ENCODE results near the gene EDIL3. TPM values are rescaled to one million over a fixed set of nuclear protein-coding genes. Genes with fewer than 3 reads are reported as not detected.
"Not testable (repeated sequence)": the region's sequence is repeated elsewhere in the genome, so short reads cannot be mapped to it uniquely, and the experiment has no call there.

EDIL3 gene
- total and polyA plus RNA-seq, 7 donors = 3.5 to 57.3 (median 37.1) TPM

DNA sequence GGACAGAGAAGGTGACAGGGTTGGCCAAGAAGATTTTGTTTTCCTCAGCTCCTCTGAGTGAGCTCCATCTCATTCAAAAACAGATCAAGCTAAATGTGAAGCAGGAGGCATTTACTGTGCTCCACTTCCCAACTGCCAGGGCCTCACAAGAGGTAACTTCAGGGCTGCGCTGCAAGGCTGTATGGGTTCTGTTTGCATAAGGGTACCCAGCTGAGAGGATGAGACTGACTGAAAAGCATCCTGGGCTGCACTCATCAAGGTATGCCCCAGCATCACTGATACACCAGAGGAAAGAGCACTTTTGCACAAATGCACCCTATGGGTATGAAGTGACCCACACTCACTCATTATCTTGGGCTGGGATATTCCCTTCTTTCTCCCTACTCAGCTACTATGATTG lies 347.8 kb downstream of the EDIL3 start:
- Histone ChIP-seq H3K4me1 (no peaks in the 10 kb centered on the region), H3K27me3 (no peaks in the 10 kb centered on the region), H3K27ac (no peak overlapping the region), H3K9me3 (no peaks in the 10 kb centered on the region), H3K4me3 (no peak overlapping the region), H3K36me3 (no peaks in the 10 kb centered on the region)
- 96 to 97% methylated on average over 1 of the region's 1 CpG for WGBS, 2 donors
- TF ChIP-seq EP300 (IDR thresholded peaks at IDR 0.05) = no peak
- TF ChIP-seq, protein P1, sequence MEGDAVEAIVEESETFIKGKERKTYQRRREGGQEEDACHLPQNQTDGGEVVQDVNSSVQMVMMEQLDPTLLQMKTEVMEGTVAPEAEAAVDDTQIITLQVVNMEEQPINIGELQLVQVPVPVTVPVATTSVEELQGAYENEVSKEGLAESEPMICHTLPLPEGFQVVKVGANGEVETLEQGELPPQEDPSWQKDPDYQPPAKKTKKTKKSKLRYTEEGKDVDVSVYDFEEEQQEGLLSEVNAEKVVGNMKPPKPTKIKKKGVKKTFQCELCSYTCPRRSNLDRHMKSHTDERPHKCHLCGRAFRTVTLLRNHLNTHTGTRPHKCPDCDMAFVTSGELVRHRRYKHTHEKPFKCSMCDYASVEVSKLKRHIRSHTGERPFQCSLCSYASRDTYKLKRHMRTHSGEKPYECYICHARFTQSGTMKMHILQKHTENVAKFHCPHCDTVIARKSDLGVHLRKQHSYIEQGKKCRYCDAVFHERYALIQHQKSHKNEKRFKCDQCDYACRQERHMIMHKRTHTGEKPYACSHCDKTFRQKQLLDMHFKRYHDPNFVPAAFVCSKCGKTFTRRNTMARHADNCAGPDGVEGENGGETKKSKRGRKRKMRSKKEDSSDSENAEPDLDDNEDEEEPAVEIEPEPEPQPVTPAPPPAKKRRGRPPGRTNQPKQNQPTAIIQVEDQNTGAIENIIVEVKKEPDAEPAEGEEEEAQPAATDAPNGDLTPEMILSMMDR (IDR thresholded peaks at IDR 0.05) = no peak
- TF ChIP-seq POLR2A (IDR thresholded peaks at IDR 0.05) = no peak
- no peak for TF ChIP-seq POLR2AphosphoS5 (IDR thresholded peaks at IDR 0.05)
- DNase-seq = no peak
- intact Hi-C loops (cut with DNase I) = no loop called here

DNA sequence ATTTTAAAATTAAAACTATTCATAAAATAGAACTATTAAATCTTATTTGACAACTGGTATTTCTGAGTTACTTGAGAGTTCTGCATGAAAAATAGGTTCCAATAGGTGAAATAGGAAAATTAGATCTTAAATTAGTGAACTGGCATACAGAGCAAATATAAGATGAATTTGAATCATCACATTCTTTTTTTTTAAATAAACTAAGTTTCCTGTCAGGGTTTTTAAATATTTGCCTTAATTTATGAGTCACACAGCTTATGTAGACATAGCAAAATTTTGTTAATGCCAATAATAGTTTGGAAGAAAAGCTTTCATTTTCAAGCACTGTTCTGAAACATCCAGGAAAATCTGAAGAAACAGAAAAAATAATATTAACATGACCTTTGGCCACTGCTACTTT lies 352.4 kb downstream of the EDIL3 start:
- DNase-seq = no peak
- H3K27ac ChIP-seq = no peak overlapping the region
- intact Hi-C loops (cut with DNase I) = no loop called here
- H3K9me3 ChIP-seq = no peaks in the 10 kb centered on the region
- H3K4me3 ChIP-seq = no peak overlapping the region
- no peaks in the 10 kb centered on the region for H3K36me3 ChIP-seq
- H3K4me1 ChIP-seq = no peaks in the 10 kb centered on the region
- no peaks in the 10 kb centered on the region for H3K27me3 ChIP-seq
- TF ChIP-seq, protein P1 (IDR thresholded peaks at IDR 0.05) = no peak
- TF ChIP-seq POLR2AphosphoS5 (IDR thresholded peaks at IDR 0.05) = no peak
- TF ChIP-seq POLR2A (IDR thresholded peaks at IDR 0.05) = no peak
- TF ChIP-seq EP300 (IDR thresholded peaks at IDR 0.05) = no peak

DNA sequence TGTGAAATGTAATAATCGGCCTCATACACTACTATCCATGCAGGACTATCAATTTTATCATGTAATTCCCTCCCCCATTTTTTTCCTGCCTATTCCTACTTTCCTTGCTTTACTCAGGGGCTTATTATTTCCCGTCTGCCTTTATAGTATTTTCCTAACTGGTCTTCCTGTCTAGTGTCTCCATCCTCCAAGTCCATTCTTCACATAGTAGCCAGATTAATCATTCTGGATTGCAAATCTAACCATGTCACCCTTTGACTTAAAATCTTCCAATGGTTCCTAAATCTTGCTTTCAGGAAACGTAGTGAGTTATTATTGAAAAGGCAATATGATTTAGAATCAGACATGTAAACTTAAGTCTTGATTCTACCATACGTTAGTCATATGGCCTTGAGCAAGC lies 356.6 kb downstream of the EDIL3 start:
- WGBS, 2 donors = 88 to 95% methylated on average over 4 of the region's 4 CpGs
- intact Hi-C loops (cut with DNase I) = no loop called here

DNA sequence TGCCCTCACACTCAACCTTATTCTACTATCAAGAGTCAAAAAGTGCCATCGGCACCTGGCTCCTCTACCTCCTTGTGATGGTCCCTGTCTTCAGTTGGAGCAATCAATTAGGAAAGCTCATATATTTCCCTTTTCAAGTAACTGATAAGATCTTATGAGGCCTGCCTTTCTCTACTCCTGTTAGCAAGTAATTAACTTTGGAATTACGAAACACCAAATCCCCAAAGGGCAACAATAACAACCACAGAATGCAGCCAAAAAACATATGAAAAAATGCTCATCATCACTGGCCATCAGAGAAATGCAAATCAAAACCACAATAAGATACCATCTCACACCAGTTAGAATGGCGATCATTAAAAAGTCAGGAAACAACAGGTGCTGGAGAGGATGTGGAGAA lies 366.2 kb downstream of the EDIL3 start:
- H3K27me3 ChIP-seq, DNase-seq, H3K27ac ChIP-seq, H3K36me3 ChIP-seq, H3K4me1 ChIP-seq, H3K9me3 ChIP-seq, H3K4me3 ChIP-seq: not testable (repeated sequence)
- WGBS, 2 donors = 93 to 96% methylated on average over 2 of the region's 3 CpGs
- intact Hi-C loops (cut with DNase I) = loop anchor here (10.0 kb wide), 1 partner anchor 366 kb away; the partner anchor contains the start of gene EDIL3

More for the DNA sequence above, 356.6 kb downstream of the EDIL3 start:
- Histone ChIP-seq H3K27me3 (no peaks in the 10 kb centered on the region), H3K4me1 (no peaks in the 10 kb centered on the region), H3K4me3 (no peak overlapping the region), H3K9me3 (no peaks in the 10 kb centered on the region), H3K27ac (no peak overlapping the region), H3K36me3 (no peaks in the 10 kb centered on the region)
- TF ChIP-seq POLR2AphosphoS5 (IDR thresholded peaks at IDR 0.05) (no peak), POLR2A (IDR thresholded peaks at IDR 0.05) (no peak), EP300 (IDR thresholded peaks at IDR 0.05) (no peak)
- TF ChIP-seq, protein P1 (IDR thresholded peaks at IDR 0.05) = no peak
- no peak for DNase-seq

DNA sequence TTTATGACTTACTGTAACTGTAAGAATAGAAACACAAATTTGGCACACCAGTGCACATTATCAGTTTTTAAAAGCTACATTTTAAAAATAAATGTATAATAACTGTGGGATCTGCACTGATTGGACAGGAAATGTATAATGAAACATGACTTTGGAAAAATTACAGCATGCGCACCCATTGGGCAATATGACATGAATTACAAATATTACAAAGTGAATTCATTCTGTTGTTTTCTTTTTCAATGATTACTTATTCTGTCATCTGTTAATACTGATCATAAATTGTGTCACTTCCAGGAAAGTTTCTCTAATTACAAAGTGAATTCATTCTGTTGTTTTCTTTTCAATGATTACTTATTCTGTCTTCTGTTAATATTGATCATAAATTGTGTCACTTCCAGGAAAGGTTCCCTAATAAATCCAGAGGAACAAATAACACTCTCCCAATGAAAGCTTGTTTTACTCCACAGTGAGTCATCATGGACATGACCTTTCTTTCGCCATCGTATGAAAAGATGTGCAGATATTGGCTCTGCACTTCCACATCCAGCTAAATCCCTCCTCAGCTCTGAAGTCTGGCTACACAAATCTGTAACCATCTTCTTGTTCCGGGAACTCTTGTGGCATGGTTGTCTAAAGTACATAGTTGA lies 367.0 kb downstream of the EDIL3 start:
- DNase-seq = no peak
- intact Hi-C loops (cut with DNase I) = loop anchor here (10.0 kb wide), 1 partner anchor 367 kb away; the partner anchor contains the start of gene EDIL3
- Histone ChIP-seq H3K36me3 (no peaks in the 10 kb centered on the region), H3K4me1 (peaks cover 0 to 7% (median 0%) of the 10 kb centered on the region in 4 donors), H3K27me3 (no peaks in the 10 kb centered on the region), H3K9me3 (no peaks in the 10 kb centered on the region), H3K4me3 (no peak overlapping the region), H3K27ac (no peak overlapping the region)
- 40 to 60% methylated on average over 4 of the region's 4 CpGs for WGBS, 2 donors
- TF ChIP-seq POLR2AphosphoS5 (IDR thresholded peaks at IDR 0.05) = no peak
- TF ChIP-seq, protein P1 (IDR thresholded peaks at IDR 0.05) = no peak
- no peak for TF ChIP-seq POLR2A (IDR thresholded peaks at IDR 0.05)
- TF ChIP-seq EP300 (IDR thresholded peaks at IDR 0.05) = no peak

Data from sigmoid colon (tissue), 7 donors.